Liver (tissue), 9 donors: Measurements from ENCODE around the gene DACH1. TPM values are rescaled to one million over a fixed set of nuclear protein-coding genes. Genes with fewer than 3 reads are reported as not detected.

Experiments
- DNase-seq: peaks from one replicate; pipeline ENCODE4 v3.0.0-alpha.2; 2017; ENCODE audit warnings: low spot score
- H3K27ac ChIP-seq, 2 donors: one replicate each; pipeline ENCODE4 v1.7.0; 2013; ENCODE audit warnings: inconsistent platforms in 2 of 2, low read length in 2 of 2, control low read depth in 1 of 2, low read depth in 1 of 2, mild to moderate bottlenecking in 1 of 2
- H3K27me3 ChIP-seq, 4 donors: one replicate each; pipeline versions ENCODE4 v1.6.1 to v1.7.0; 2013; ENCODE audit warnings: low read length in 3 of 4, inconsistent platforms in 1 of 4, mild to moderate bottlenecking in 1 of 4, moderate library complexity in 1 of 4; ENCODE audit not compliant: control insufficient read depth in 4 of 4, insufficient read depth in 4 of 4
- H3K36me3 ChIP-seq, 4 donors: one replicate each; pipeline versions ENCODE4 v1.6.1 to v1.7.0; 2013; ENCODE audit warnings: low read length in 3 of 4, mild to moderate bottlenecking in 3 of 4, low read depth in 1 of 4, moderate library complexity in 1 of 4; ENCODE audit not compliant: control insufficient read depth in 4 of 4, insufficient read depth in 3 of 4
- H3K4me1 ChIP-seq, 4 donors: one replicate each; pipeline versions ENCODE4 v1.6.1 to v1.7.0; 2013; ENCODE audit warnings: low read length in 3 of 4, mild to moderate bottlenecking in 3 of 4, moderate library complexity in 1 of 4; ENCODE audit not compliant: control insufficient read depth in 4 of 4, insufficient read depth in 4 of 4
- H3K4me3 ChIP-seq, 3 donors: one replicate each; pipeline versions ENCODE4 v1.6.1 to v1.7.0; 2013; ENCODE audit warnings: low read length in 3 of 3, control low read depth in 1 of 3, low read depth in 1 of 3, mild to moderate bottlenecking in 1 of 3
- H3K9ac ChIP-seq, 2 donors: one replicate each; pipeline ENCODE4 v1.7.0; 2013; ENCODE audit warnings: low read length in 2 of 2, mild to moderate bottlenecking in 2 of 2, moderate library complexity in 2 of 2, control low read depth in 1 of 2, low read depth in 1 of 2
- H3K9me3 ChIP-seq, 4 donors: one replicate each; pipeline versions ENCODE4 v1.6.1 to v1.7.0; 2013; ENCODE audit warnings: low read length in 3 of 4; ENCODE audit not compliant: control insufficient read depth in 4 of 4
- CTCF ChIP-seq: fragments of 150-350 bp; IDR thresholded peaks from 2 replicates; pipeline ENCODE4 v1.5.1; 2017; ENCODE audit warnings: improper control_type of control experiment, low read depth, low read length; ENCODE audit not compliant: missing input control
- EGR1 ChIP-seq, 2 donors: IDR thresholded peaks; 2 replicates each; pipeline ENCODE4 v1.6.1; 2016 to 2018; ENCODE audit warnings: antibody characterized with exemption in 2 of 2, low read depth in 2 of 2
- FOXA2 ChIP-seq: IDR thresholded peaks from 2 replicates; pipeline ENCODE4 v1.6.1; 2016; ENCODE audit warnings: antibody characterized with exemption
- GABPA ChIP-seq, 2 donors: IDR thresholded peaks in 1 of 2; conservative IDR thresholded peaks in 1 of 2; 2 replicates each; pipeline ENCODE4 v1.6.1; 2016; ENCODE audit warnings: antibody characterized with exemption in 2 of 2, mild to moderate bottlenecking in 1 of 2, moderate library complexity in 1 of 2
- HNF4A ChIP-seq, 2 donors: conservative IDR thresholded peaks; 2 replicates each; pipeline ENCODE4 v1.6.1; 2016; ENCODE audit warnings: antibody characterized with exemption in 2 of 2, mild to moderate bottlenecking in 2 of 2
- HNF4G ChIP-seq: IDR thresholded peaks from 2 replicates; pipeline ENCODE4 v1.6.1; 2016; ENCODE audit warnings: antibody characterized with exemption
- JUND ChIP-seq, 2 donors: IDR thresholded peaks; 2 replicates each; pipeline ENCODE4 v1.6.1; 2016; ENCODE audit warnings: antibody characterized with exemption in 2 of 2
- MAX ChIP-seq: IDR thresholded peaks from 2 replicates; pipeline ENCODE4 v1.6.1; 2016; ENCODE audit warnings: antibody characterized with exemption
- NR2F2 ChIP-seq: IDR thresholded peaks from 2 replicates; pipeline ENCODE4 v1.6.1; 2016; ENCODE audit warnings: antibody characterized with exemption
- REST ChIP-seq: IDR thresholded peaks from 2 replicates; pipeline ENCODE4 v1.6.1; 2016; ENCODE audit warnings: antibody characterized with exemption, mild to moderate bottlenecking
- RXRA ChIP-seq, 2 donors: IDR thresholded peaks; 2 replicates each; pipeline ENCODE4 v1.6.1; 2017 to 2018; ENCODE audit warnings: antibody characterized with exemption in 2 of 2, mild to moderate bottlenecking in 1 of 2
- TAF1 ChIP-seq: conservative IDR thresholded peaks from 2 replicates; pipeline ENCODE4 v1.6.1; 2016; ENCODE audit warnings: antibody characterized with exemption, mild to moderate bottlenecking
- WGBS: extraction: QIAGEN DNeasy Blood & Tissue Kit; methylation state at CpG from one replicate; pipeline ENCODE4 v1.1.7; 2013; 5-methylcytosine and 5-hydroxymethylcytosine counted together
- polyA plus RNA-seq, 2 donors: library from polyadenylated mRNA; stranded (reverse) in 1 of 2; unstranded in 1 of 2; fragments of 200-250 nt in 1 of 2; fragments of >200 nt in 1 of 2; fragmentation: Nextera tagmentation in 1 of 2; extraction: Ambion mirVana in 1 of 2; gene quantifications; one replicate each; pipeline versions ENCODE4 v1.2.1 to v1.2.3, GENCODE V29; 2013 to 2015
- total RNA-seq, 2 donors: library from RNA; depleted of rRNA; stranded (reverse); fragments of >200 nt; gene quantifications; one replicate each; pipeline ENCODE4 v1.2.3, GENCODE V29; 2014
- donor health status: healthy.
- donor health status: healthy.
- donor health status: healthy.
- donor health status: healthy.
- donor health status: healthy.

DACH1 gene
- total and polyA plus RNA-seq, 4 donors, result 0.28 to 1.9 (median 0.77) TPM

DNA sequence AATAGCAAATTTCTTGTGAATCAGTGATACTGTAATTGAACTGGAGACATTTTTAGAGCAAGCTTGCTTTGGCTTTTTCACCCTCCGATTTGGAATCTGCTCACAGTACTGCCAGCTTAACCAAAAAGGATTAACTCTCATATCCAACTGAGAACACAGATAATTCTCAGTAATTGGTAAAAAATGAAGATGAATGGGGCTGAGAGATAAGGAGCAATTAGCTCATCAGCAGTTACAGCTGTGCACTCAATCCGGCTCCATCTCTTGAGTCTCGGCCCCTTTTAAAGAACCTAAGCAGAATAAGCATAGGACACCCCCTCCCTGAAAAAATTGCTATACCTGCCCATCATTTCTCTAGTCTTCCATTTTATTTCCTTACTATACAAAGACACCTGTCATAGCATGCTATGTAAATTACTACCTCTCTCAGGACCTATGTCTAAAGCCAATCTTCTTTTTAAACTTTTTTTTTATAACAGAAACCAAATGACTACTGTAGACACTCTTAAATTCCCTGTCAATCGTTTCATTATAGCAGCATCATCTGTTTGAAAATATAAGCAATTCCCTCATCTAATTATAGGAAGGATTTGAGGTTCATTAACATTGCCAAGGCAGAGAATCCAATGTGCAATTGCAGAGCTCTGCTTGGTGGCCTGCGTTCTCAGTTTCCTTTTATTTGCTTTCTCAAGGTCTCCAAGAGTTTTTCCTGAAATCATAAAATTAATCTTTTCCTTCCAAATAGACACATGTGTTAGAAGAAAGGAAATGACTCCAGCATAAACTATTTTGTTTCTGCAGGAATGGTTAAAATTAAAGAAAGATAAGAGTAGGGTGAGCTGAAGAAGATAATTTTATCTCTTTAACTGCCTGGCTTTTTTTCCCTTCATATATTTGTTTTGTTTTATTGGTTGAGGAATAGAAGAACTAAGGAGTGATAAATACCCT is 242.1 kb downstream of the DACH1 start:
- Histone ChIP-seq H3K27ac (no peak overlapping the region), H3K4me3 (no peak overlapping the region), H3K27me3 (peaks cover 0 to 4% (median 0%) of the 10 kb centered on the region in 4 donors), H3K36me3 (no peaks in the 10 kb centered on the region), H3K9ac (no peak overlapping the region), H3K4me1 (no peaks in the 10 kb centered on the region), H3K9me3 (no peaks in the 10 kb centered on the region)
- TF ChIP-seq CTCF (no peak), HNF4G (no peak), FOXA2 (no peak), JUND (IDR thresholded peaks at IDR 0.05) (no peak), HNF4A (conservative IDR thresholded peaks at IDR 0.05) (no peak), NR2F2 (no peak)
- DNase-seq, result no peak
- WGBS, result 47% methylated on average over 5 of the region's 5 CpGs

GRCh38 chr13:71621174-71622124 is 245.6 kb downstream of the DACH1 start:
- H3K9ac ChIP-seq, result no peak overlapping the region
- H3K4me1 ChIP-seq, result no peaks in the 10 kb centered on the region
- TF ChIP-seq REST (no peak), EGR1 (IDR thresholded peaks at IDR 0.05; ENCODE audit: low read depth in 2 of 2) (no peak), RXRA (IDR thresholded peaks at IDR 0.05) (no peak), TAF1 (no peak), GABPA (IDR thresholded peaks at IDR 0.05 in 1 of 2, conservative IDR thresholded peaks at IDR 0.05 in 1 of 2) (no peak), CTCF (no peak), JUND (IDR thresholded peaks at IDR 0.05) (no peak), NR2F2 (no peak), HNF4A (conservative IDR thresholded peaks at IDR 0.05) (no peak), MAX (no peak)
- H3K27ac ChIP-seq, result no peak overlapping the region
- no peaks in the 10 kb centered on the region for H3K9me3 ChIP-seq
- DNase-seq, result no peak
- H3K4me3 ChIP-seq, result no peak overlapping the region
- 42% methylated on average over 11 of the region's 11 CpGs for WGBS
- no peaks in the 10 kb centered on the region for H3K27me3 ChIP-seq
- no peaks in the 10 kb centered on the region for H3K36me3 ChIP-seq
